ENCODE data around the gene COLGALT1.

Gene COLGALT1

GRCh38 chr19:17602872-17603510, 47.5 kb downstream of the COLGALT1 start:
- in situ Hi-C loops (cut with MboI; ENCODE audit: low sequenced_read_pairs): no loop called here
- no peaks in the 10 kb centered on the region for H3K36me3 ChIP-seq (replicated peaks)
- peaks cover 5% of the 10 kb centered on the region; the same call in 1 of the 2 replicates for H3K27me3 ChIP-seq (ENCODE audit: low read depth)
- no peak overlapping the region for H3K4me3 ChIP-seq
- H3K9me3 ChIP-seq: no peaks in the 10 kb centered on the region
- peaks cover 10% of the 10 kb centered on the region for H3K4me1 ChIP-seq
- no peak for DNase-seq (ENCODE audit: low spot score in 2 of 2)

DNA sequence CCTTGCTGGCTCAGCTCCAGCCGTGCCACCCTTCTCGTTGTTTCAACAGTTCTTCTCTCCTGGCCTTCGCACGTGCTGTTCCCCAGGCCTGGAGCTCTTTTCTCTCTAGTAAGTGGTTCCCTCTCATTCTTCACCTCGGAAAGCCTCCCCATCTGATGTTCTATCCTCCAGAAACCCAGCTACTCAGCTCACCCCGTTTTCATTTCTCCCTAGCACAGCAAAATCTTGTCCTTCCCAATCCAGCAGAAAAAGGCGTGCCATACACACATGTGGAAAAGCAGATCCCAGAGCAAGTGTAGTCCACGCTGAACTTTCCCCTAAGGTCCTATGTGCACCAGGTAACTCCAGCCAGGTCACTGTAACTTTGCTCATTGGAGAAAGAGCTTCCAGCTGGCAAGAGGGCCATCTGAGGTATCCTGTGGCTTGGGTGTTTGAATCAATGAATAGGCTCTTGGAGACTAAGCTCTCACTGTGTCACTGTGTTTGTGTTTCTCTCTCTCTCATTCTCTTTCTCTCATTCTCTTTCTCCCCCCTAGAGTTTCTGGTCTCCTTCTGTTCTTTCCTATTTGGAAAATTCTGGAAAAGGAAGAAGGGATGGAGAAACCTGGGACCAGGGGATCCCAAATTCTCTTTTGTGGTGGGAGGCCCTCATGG, 49.0 kb downstream of the COLGALT1 start:
- no peaks in the 10 kb centered on the region for H3K9me3 ChIP-seq

DNA sequence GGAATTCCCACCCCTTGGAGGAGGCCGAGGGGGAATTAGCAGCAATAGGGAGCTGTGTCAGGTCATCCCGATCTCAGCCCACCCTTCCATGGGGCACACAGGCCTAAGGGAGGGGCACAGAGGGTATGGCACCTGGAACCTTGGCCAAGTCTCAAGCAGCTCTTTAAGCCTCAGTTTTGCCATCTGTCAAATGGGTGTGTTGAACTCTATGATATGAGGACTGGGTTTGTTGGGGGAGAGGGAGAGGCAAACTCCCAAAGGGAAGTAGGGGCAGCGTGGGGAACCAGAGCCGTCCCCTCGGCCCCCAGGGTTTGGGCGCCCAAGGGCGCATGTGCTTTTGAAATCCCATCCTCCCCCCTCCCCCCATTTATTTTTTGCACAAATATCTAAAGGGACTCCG, 49.7 kb downstream of the COLGALT1 start:
- peaks cover 7% of the 10 kb centered on the region for H3K4me1 ChIP-seq
- H3K36me3 ChIP-seq (replicated peaks): no peaks in the 10 kb centered on the region
- no peaks in the 10 kb centered on the region for H3K9me3 ChIP-seq
- no peak for DNase-seq (ENCODE audit: low spot score in 2 of 2)
- peaks cover 5% of the 10 kb centered on the region; the same call in 1 of the 2 replicates for H3K27me3 ChIP-seq (ENCODE audit: low read depth)
- in situ Hi-C loops (cut with MboI; ENCODE audit: low sequenced_read_pairs): no loop called here
- peak overlapping the region; percentile 32 for H3K4me3 ChIP-seq

More for the DNA sequence above, 49.0 kb downstream of the COLGALT1 start:
- Histone ChIP-seq H3K36me3 (replicated peaks) (no peaks in the 10 kb centered on the region), H3K27me3 (ENCODE audit: low read depth) (peaks cover 5% of the 10 kb centered on the region; the same call in 1 of the 2 replicates), H3K4me3 (no peak overlapping the region), H3K4me1 (peaks cover 7% of the 10 kb centered on the region)
- DNase-seq (ENCODE audit: low spot score in 2 of 2): no peak
- in situ Hi-C loops (cut with MboI; ENCODE audit: low sequenced_read_pairs): no loop called here

GRCh38 chr19:17605761-17606589, 50.5 kb downstream of the COLGALT1 start:
- peaks cover 5% of the 10 kb centered on the region; the same call in 1 of the 2 replicates for H3K27me3 ChIP-seq (ENCODE audit: low read depth)
- H3K4me3 ChIP-seq: peak overlapping the region; percentile 32
- in situ Hi-C loops (cut with MboI; ENCODE audit: low sequenced_read_pairs): no loop called here
- peaks cover 7% of the 10 kb centered on the region for H3K4me1 ChIP-seq
- DNase-seq (ENCODE audit: low spot score in 2 of 2): peak; percentile 80 to 98
- H3K9me3 ChIP-seq: no peaks in the 10 kb centered on the region
- no peaks in the 10 kb centered on the region for H3K36me3 ChIP-seq (replicated peaks)

DNA sequence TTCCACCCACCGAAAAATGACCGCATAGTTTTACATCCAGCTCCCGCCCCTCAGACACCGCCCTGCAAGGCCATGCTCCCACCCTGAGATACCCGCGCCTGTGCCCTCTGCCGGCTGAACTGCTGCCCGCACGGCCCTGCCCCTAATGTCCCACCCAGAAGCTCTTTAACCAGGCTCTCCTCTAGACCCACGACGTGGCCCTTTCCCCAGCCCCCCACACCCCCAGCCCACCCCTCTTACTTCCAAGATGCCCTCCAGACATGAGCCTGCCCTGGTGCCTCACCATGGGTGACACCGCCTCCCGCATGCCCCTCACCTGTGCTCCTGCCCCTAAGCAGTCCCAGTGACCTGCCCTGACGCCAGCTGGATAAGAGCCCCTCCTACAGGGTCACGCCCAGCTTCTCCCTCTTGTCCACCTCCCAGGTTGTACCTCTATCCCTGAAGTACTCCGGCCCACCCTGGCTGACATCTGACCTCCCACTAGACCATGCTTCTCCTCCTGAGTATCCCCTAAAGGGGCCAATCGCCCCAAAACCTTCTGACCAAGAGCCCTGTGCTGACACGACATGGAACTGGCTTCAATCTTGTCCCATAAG, 51.2 kb downstream of the COLGALT1 start:
- in situ Hi-C loops (cut with MboI; ENCODE audit: low sequenced_read_pairs): no loop called here
- H3K9me3 ChIP-seq: no peaks in the 10 kb centered on the region
- H3K4me3 ChIP-seq: peak overlapping the region; percentile 32
- DNase-seq (ENCODE audit: low spot score in 2 of 2): peak in 1 of 2 experiments; percentile 22
- peaks cover 7% of the 10 kb centered on the region for H3K4me1 ChIP-seq
- no peaks in the 10 kb centered on the region for H3K36me3 ChIP-seq (replicated peaks)
- H3K27me3 ChIP-seq (ENCODE audit: low read depth): peaks cover 5% of the 10 kb centered on the region; the same call in 1 of the 2 replicates

DNA sequence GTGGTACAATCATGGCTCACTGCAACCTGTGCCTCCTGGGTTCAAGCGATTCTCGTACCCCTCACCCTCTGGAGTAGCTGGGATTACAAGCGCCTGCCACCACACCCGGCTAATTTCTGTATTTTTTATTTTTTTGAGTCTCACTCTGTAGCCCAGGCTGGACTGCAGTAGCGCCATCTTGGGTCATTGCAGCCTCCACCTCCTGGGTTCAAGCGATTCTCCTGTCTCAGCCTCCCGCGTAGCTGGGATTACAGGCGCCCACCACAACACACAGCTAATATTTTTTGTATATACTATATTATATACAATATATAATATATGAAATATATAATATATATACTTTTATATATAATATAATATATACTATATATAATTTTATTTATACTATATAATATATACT, 52.5 kb downstream of the COLGALT1 start:
- Histone ChIP-seq H3K4me1 (peaks cover 7% of the 10 kb centered on the region), H3K4me3 (no peak overlapping the region), H3K36me3 (replicated peaks) (no peaks in the 10 kb centered on the region)

GRCh38 chr19:17610384-17610783, 54.9 kb downstream of the COLGALT1 start:
- Histone ChIP-seq H3K4me3 (no peak overlapping the region), H3K4me1 (peaks cover 6% of the 10 kb centered on the region), H3K9me3 (no peaks in the 10 kb centered on the region), H3K27me3 (ENCODE audit: low read depth) (no peaks in the 10 kb centered on the region), H3K36me3 (replicated peaks) (no peaks in the 10 kb centered on the region)
- in situ Hi-C loops (cut with MboI; ENCODE audit: low sequenced_read_pairs): no loop called here
- DNase-seq (ENCODE audit: low spot score in 2 of 2): peak in 1 of 2 experiments; percentile 22

More for the DNA sequence above, 52.5 kb downstream of the COLGALT1 start:
- H3K9me3 ChIP-seq: no peaks in the 10 kb centered on the region
- no peak for DNase-seq (ENCODE audit: low spot score in 2 of 2)
- peaks cover 3% of the 10 kb centered on the region; the same call in 1 of the 2 replicates for H3K27me3 ChIP-seq (ENCODE audit: low read depth)
- in situ Hi-C loops (cut with MboI; ENCODE audit: low sequenced_read_pairs): no loop called here

- in situ Hi-C loops (cut with MboI; ENCODE audit: low sequenced_read_pairs): no loop called here
- peaks cover 5% of the 10 kb centered on the region for H3K4me1 ChIP-seq
Observed at GRCh38 chr19:17611462-17612244, 56.2 kb downstream of the COLGALT1 start.

GRCh38 chr19:17614476-17614875, 59.0 kb downstream of the COLGALT1 start:
- Histone ChIP-seq H3K36me3 (replicated peaks) (no peaks in the 10 kb centered on the region), H3K4me3 (no peak overlapping the region), H3K9me3 (no peaks in the 10 kb centered on the region), H3K27me3 (ENCODE audit: low read depth) (no peaks in the 10 kb centered on the region), H3K4me1 (peaks cover 7% of the 10 kb centered on the region)
- in situ Hi-C loops (cut with MboI; ENCODE audit: low sequenced_read_pairs): no loop called here
- DNase-seq (ENCODE audit: low spot score in 2 of 2): no peak

More at GRCh38 chr19:17611462-17612244, 56.2 kb downstream of the COLGALT1 start:
- DNase-seq (ENCODE audit: low spot score in 2 of 2): no peak
- H3K4me3 ChIP-seq: no peak overlapping the region
- H3K36me3 ChIP-seq (replicated peaks): no peaks in the 10 kb centered on the region
- H3K9me3 ChIP-seq: no peaks in the 10 kb centered on the region
- no peaks in the 10 kb centered on the region for H3K27me3 ChIP-seq (ENCODE audit: low read depth)

DNA sequence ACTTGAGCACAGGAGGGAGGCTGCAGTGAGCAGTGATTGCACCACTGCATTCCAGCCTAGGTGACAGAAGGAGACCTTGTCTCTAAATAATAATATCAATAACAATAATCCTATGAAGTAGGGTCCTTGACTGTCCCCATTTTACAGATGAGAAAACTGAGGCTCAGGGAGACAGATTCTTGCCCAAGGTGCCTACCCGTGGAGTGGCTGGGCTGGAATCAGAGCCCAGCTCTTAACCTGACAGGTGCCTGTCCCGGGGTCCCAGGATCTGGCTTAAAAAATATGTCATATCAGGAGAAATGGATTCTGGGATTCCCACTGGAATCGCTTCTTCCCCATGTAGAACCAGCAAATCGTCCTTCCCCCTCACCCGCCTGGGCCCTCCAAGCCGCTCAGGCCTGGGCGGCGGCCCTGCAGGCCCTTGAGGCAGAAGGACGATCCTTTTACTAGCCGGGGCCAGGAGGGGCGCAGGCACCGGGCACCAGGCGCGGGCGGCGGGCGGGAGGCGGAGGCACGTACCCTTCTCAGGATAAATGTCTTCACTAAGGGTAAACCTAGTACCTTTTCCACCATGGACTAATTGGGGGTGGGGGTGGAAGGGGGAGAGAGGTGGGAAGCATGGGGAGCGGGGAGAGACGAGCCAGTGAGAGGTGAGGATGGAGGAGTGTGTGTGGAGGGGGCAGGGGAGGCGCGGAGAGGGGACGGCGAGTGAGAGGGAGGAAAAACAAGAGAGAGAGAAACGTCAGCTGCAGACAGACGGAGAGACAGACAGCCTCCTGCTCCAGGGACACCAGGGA, 60.6 kb downstream of the COLGALT1 start:
- in situ Hi-C loops (cut with MboI; ENCODE audit: low sequenced_read_pairs): no loop called here
- Histone ChIP-seq H3K9me3 (no peaks in the 10 kb centered on the region), H3K4me3 (no peak overlapping the region; the same call in 1 of the 2 replicates), H3K4me1 (peaks cover 7% of the 10 kb centered on the region), H3K36me3 (replicated peaks) (no peaks in the 10 kb centered on the region), H3K27me3 (ENCODE audit: low read depth) (no peaks in the 10 kb centered on the region)
- peak in 1 of 2 experiments; percentile 42 for DNase-seq (ENCODE audit: low spot score in 2 of 2)

- H3K9me3 ChIP-seq: 0 out of 2 replicates have a peak, but pooled peaks cover 2% of the 10 kb centered on the region
- in situ Hi-C loops (cut with MboI; ENCODE audit: low sequenced_read_pairs): no loop called here
- no peaks in the 10 kb centered on the region for H3K27me3 ChIP-seq (ENCODE audit: low read depth)
- H3K36me3 ChIP-seq (replicated peaks): no peaks in the 10 kb centered on the region
- no peak overlapping the region; the same call in 1 of the 2 replicates for H3K4me3 ChIP-seq
- DNase-seq (ENCODE audit: low spot score in 2 of 2): no peak
- peaks cover 7% of the 10 kb centered on the region for H3K4me1 ChIP-seq
Observed at GRCh38 chr19:17616686-17616960, 61.2 kb downstream of the COLGALT1 start.

DNA sequence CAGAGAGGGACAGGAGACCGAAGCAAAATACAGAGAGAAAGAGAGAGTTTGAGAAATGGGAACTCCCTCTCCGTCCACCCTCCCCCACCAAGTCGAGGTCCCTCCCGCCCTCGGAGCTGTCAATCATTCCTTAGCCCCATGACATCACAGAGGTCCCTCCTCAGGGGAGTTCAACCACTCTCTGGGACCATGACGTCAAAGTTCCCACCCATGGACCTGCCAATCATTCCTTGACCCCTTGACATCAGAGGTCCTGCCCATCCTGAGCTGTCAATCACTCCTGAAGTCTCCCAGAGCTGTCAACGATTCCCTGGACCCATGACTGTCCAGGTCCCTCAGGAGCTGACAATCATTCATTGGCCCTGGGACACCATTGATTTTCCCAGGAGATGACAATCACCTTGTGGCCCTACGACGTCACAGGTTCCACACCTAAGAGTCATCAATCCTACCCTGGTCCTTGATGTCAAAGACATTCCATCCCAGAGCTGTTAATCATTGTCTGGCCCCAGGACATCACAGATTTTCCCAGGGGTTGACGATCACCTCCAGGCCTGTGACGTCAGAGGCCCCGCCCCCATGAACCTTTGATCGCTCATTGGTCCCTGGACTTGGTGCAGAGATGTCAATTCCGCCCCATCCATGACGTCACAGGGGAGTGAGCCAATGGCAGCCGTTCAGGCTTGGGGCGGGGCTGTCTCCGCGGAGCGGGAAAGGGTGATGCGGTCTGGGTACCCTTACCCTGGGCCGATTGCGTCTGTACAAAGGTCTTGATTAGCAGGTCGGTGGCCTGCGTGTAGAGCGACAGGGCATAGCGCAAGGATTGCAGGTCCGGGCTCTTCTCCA, 61.7 kb downstream of the COLGALT1 start:
- in situ Hi-C loops (cut with MboI; ENCODE audit: low sequenced_read_pairs): no loop called here
- Histone ChIP-seq H3K4me1 (peaks cover 7% of the 10 kb centered on the region), H3K27me3 (ENCODE audit: low read depth) (no peaks in the 10 kb centered on the region), H3K36me3 (replicated peaks) (no peaks in the 10 kb centered on the region), H3K9me3 (peaks cover 4% of the 10 kb centered on the region; the same call in 1 of the 2 replicates), H3K4me3 (no peak overlapping the region)
- DNase-seq (ENCODE audit: low spot score in 2 of 2): peak in 1 of 2 experiments; percentile 60
